ENCODE measurements around the gene EWSR1. TPM values are rescaled to one million over a fixed set of nuclear protein-coding genes. Genes with fewer than 3 reads are reported as not detected.
"Not testable (repeated sequence)": the region's sequence is repeated elsewhere in the genome, so short reads cannot be mapped to it uniquely, and the experiment has no call there.

EWSR1 gene
- total RNA-seq, 1 donor: 592 TPM

- not testable (repeated sequence) for DNase-seq (ENCODE audit: low read depth in 2 of 3, low spot score in 2 of 3)
Observed at GRCh38 chr22:29247891-29248290, 20.2 kb upstream of the EWSR1 start.

- DNase-seq (ENCODE audit: low read depth in 2 of 3, low spot score in 2 of 3): no peak
Observed at GRCh38 chr22:29251265-29251664, 16.8 kb upstream of the EWSR1 start.

- DNase-seq (ENCODE audit: low read depth in 2 of 3, low spot score in 2 of 3): no peak
Observed at GRCh38 chr22:29251981-29252911, 15.8 kb upstream of the EWSR1 start.

- DNase-seq (ENCODE audit: low read depth in 2 of 3, low spot score in 2 of 3): no peak
Observed at GRCh38 chr22:29253561-29254285, 14.3 kb upstream of the EWSR1 start.

GRCh38 chr22:29254286-29254660 is 13.8 kb upstream of the EWSR1 start:
- DNase-seq (ENCODE audit: low read depth in 2 of 3, low spot score in 2 of 3): no peak

- no peak for DNase-seq (ENCODE audit: low read depth in 2 of 3, low spot score in 2 of 3)
Observed at GRCh38 chr22:29255064-29255621, 12.9 kb upstream of the EWSR1 start.

- DNase-seq (ENCODE audit: low read depth in 2 of 3, low spot score in 2 of 3): no peak
Observed at GRCh38 chr22:29256606-29257325, 11.3 kb upstream of the EWSR1 start.

GRCh38 chr22:29257751-29258181 is 10.3 kb upstream of the EWSR1 start:
- DNase-seq (ENCODE audit: low read depth in 2 of 3, low spot score in 2 of 3): no peak

GRCh38 chr22:29258407-29259252 is 9.4 kb upstream of the EWSR1 start:
- DNase-seq (ENCODE audit: low read depth in 2 of 3, low spot score in 2 of 3): no peak

- no peak for DNase-seq (ENCODE audit: low read depth in 2 of 3, low spot score in 2 of 3)
Observed at GRCh38 chr22:29259253-29259899, 8.7 kb upstream of the EWSR1 start.

- no peak for DNase-seq (ENCODE audit: low read depth in 2 of 3, low spot score in 2 of 3)
Observed at GRCh38 chr22:29260031-29260560, 8.0 kb upstream of the EWSR1 start.

GRCh38 chr22:29260601-29261315 is 7.3 kb upstream of the EWSR1 start:
- DNase-seq (ENCODE audit: low read depth in 2 of 3, low spot score in 2 of 3): no peak

- DNase-seq (ENCODE audit: low read depth in 2 of 3, low spot score in 2 of 3): no peak
Observed at GRCh38 chr22:29263791-29264276, 4.2 kb upstream of the EWSR1 start.

- DNase-seq (ENCODE audit: low read depth in 2 of 3, low spot score in 2 of 3): no peak
Observed at GRCh38 chr22:29265305-29265704, 2.8 kb upstream of the EWSR1 start.

- DNase-seq (ENCODE audit: low read depth in 2 of 3, low spot score in 2 of 3): no peak
Observed at GRCh38 chr22:29265929-29266328, 2.1 kb upstream of the EWSR1 start.

GRCh38 chr22:29266564-29267461 is 1.3 kb upstream of the EWSR1 start:
- no peak for DNase-seq (ENCODE audit: low read depth in 2 of 3, low spot score in 2 of 3)

- no peak for DNase-seq (ENCODE audit: low read depth in 2 of 3, low spot score in 2 of 3)
Observed at GRCh38 chr22:29267462-29267857, 608 bp upstream of the EWSR1 start.

Measured in hematopoietic multipotent progenitor cell (in vitro differentiated cells).